Fibroblast of the conjunctiva (primary cell): ENCODE data around the gene ADAM8.
"Not testable (repeated sequence)": the region's sequence is repeated elsewhere in the genome, so short reads cannot be mapped to it uniquely, and the experiment has no call there.

Source experiments
- DNase-seq: peaks from one replicate; pipeline ENCODE4 v3.0.0-alpha.2; 2010; ENCODE audit warnings: low read depth

Gene ADAM8

GRCh38 chr10:133249975-133250754 is 26.5 kb downstream of the ADAM8 start:
- no peak for DNase-seq

- DNase-seq, result no peak
Observed at GRCh38 chr10:133249094-133249780, 27.4 kb downstream of the ADAM8 start.

DNA sequence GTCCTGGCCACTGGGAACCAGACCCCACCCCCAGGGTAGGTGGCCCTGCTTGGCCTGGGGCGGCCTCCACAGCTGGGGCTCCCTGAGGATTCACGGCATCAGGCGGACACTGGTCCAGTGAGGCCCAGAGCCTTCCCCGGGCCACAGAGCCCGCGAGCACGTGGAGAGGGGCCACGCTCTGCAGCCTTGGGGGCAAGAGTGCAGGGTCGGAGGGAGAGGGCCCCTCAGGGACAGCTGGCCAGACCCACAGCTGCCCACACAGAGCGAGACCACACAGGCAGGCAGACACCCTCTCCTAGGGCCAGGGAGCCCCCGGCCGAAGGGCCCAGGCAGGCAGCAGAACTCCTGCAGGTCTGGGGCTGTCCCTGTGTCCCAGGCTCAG is 28.3 kb downstream of the ADAM8 start:
- no peak for DNase-seq

DNA sequence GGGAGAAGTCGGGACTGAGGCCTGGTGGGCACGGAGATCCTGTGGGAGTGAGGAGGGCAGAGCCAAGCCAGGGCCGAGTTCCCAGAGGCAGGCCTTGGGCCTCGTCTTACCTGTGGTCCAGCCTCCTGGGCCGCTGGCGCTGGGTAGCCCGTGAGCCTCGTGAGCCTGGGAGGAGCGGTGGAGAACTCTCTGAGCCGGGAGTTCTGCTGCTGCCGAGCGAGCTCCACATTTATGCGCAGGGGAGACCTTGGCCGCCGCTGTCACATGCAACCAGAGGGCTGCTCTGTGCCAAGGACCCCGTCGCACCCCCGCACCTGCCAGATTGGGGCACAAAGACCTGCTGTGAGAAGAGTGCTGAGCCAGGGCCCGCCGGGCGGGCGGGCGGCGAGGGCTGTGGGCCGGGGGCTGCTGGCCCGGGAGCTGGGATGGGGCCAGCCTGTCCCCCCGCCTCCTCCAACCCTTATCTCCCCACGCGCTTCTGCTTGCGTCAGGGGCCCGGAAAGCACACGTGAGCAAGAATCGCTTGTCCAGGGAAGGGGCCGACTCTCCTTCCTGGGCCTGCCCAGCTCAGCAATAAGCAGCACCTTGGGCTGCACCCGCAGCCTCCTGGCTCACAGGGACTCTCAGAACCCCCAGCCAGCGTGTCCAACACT is 28.9 kb downstream of the ADAM8 start:
- DNase-seq, result no peak

- no peak for DNase-seq
Observed at GRCh38 chr10:133246236-133246626, 30.4 kb downstream of the ADAM8 start.

DNA sequence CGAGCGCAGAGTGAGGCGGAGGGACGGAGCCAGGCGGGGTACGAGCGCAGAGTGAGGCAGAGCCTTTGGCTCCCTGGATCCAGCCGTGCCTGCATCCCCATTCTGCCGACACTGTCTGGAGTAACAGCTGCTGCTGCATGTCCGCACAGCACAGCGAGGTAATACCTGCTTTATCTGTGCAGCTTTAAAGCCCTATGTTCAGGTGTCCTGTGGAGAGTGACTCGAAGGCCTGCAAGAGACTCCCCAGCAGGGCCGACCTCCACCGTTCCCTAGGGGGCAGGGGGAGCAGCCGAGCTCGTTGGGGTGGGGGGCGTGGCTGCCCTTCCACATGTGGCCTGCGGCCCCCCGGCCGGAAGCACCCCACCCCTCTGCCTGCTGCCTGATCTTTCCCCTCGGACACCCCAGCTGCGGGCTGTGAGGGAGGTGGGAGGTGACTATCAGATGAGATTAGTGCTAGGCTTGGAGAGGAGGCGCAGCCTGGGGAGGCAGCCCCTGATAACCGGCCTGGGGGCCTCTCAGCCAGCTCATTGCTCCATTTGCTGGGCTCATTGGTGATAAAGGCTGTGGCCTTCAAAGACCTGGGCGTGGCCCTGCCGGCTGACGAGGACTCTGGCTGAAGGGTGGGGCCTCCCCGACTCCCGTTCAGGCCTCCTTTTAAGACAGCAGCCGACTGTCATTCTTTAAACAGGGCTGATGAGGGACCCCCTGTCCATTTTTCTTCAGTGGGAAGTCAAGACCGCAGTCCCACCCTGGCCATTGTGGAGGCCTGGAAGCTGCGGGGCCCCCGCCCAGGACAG is 31.0 kb downstream of the ADAM8 start:
- DNase-seq, result no peak

DNA sequence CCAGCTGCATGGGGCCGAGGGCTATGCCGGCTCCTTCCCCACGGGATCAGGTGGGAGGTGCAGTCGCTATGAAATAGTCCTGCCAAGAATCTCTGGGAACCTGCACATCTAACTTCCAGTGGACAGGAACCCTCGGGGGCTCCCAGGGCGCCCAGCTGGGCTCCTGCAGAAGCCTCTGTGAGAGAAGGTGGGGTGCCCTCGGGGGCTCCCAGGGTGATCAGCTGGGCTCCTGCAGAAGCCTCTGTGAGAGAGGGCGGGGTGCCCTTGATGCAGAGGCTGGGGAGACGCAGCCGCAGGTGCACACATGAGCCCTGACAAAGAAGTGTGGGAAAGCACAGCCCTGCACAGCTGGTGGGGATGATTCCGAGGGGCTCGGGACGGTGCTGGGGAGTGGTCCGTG is 33.1 kb downstream of the ADAM8 start:
- DNase-seq, result no peak

DNA sequence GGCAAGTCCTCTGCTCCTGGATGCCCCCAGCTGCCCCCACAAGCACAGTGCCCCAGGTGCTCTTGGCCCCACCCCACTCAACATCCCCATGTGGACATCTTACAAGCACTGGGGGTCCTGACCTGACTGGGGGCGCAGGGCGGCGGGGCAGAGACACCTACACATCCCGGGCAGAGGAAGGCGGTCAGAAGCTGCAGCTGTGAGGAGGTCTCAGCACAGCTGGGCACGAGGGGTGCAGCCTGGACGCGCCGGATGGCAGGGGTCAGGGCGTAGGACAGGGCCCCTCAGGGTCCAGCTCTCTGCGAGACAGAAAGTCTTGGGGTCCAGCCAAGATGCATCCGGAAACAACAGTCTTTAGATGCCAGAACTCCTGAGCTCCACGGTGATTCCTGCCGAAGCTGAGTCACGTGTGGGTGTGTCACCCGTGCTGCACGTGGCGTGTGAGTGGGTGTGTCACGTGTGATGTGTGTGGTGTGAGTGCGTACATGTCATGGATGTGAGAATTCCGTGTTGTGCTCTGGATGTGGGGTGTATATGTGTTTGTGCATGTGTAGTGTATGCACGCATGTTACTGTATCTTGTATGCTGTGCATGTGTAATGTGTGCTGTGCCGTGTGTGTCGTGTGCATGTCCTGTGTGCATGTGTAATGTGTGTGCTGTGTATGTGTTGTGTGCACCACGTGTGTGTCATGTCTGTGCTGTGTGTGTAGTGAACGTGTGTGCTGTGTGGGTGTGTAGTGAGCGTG is 33.9 kb downstream of the ADAM8 start:
- DNase-seq, result no peak

DNA sequence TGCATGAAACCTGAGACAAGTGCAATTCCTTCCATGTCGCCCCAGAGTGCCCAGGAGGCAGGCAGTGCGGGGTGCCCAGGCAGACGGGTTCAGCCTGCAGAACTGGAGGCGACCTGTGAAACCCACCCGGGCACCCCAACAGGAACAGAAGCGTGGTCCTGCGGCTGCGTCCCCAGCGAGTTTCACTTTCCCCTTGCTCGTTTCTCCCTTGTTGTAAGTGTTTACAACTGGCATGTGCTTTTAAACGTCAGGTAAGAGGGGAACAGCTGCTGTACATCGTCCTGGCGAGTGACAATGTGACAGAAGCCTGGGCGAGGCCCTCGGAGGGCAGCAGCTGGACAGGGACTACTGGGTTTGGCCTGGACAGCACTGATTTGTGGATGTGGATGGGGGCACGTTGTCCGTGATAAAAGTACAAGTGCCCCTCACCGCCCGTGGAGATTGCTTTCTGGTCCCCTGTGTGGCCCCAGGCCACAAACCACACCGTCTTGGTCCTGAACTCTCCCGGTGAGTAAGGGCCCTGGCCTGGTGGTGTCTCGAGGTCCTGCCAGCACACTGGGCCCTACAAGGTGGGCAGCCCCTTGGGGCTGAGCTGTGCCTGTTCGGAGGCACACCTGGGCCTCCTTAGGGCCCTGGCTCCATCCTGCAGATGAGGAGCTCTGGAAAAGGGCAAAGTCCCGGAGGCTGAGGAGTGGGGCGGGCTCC is 35.0 kb downstream of the ADAM8 start:
- no peak for DNase-seq

DNA sequence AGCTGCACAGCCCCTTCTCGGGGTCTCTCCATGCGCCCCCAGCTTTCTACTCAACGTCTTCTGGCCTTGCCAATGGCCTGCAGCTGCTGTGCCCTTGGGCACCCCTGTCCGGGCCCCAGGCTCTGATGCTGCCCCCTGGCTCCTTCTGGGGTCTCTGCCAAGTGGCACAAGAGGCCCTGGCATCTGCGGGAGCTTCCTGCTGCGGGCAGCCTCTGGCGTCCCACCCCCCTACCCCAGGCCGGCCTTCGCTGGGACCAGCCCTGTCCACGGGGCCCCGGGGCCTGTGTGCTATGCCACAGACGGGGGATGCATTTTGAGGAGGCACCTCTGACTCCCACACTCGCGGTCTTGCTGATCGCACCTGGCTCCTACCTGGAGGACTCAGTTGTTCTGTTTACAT is 36.7 kb downstream of the ADAM8 start:
- DNase-seq, result no peak

- no peak for DNase-seq
Observed at GRCh38 chr10:133238466-133238804, 38.2 kb downstream of the ADAM8 start.

- no peak for DNase-seq
Observed at GRCh38 chr10:133237588-133238465, 38.8 kb downstream of the ADAM8 start, which contains the start of gene VENTX. Gene VENTX, plus strand, starts transcription at chr10:133237855. Its CDS starts 60 bp downstream, at chr10:133237915.

GRCh38 chr10:133237241-133237587 is 39.5 kb downstream of the ADAM8 start:
- no peak for DNase-seq

DNA sequence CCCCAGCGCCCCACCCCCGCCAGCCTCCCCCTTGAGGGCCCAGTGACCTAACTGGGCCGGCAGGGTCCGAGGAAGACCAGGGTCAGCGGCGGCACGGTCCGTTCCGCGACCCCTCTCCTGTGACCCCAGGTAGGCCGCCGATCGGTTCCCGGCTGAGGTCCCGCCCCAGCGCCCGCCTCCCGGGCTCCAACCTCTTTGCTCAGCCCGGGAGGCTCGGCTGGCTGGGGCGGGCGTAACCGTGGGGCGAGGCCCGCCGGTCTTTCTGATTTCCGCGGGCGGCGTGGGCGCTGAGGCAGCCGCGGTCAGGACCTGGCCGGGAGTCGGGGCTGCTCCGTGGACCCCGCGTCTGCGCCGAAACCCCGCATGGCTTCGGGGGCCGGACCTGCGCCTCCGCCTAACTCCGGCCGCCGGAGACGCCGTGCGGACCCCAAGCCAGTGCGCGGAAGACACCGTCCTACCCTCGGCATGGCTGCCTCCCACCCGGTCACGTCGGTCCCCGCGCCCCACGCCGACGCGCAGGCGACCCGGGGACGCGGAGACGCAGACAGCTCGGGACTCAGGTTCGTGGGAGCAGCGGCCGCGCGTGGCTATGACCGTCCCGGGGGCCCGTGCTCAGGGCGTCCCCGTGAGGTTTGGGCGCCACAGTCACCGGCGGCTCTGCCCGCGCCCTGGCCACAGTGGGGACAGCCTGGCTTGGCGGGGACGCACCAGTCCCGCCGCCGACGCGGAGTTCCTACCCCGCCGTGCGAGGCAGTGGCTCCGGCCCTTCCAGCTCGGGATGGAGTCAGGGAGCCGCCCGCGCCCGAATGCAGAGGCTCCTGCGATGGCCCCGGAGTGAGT is 40.0 kb downstream of the ADAM8 start:
- DNase-seq, result no peak

DNA sequence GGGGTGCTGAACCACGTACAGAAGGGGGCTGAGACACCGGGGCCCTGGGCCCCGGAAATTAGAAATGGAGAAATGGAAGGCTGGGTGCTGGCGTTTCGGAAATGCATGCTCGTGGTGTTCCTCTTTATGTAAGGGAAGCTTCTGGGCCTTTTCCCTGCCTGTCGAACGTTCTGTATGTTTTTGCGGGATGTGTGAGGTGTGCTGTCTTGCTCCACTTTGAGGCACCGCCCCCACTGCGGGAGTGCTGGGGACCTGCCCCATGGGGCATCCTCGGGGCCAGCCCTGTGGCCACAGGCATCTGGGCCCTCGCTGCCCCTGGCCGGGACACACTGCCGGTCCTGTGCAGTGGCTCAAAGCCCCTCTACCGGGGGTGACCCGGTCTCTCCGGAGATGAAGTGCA is 40.7 kb downstream of the ADAM8 start:
- DNase-seq, result no peak

DNA sequence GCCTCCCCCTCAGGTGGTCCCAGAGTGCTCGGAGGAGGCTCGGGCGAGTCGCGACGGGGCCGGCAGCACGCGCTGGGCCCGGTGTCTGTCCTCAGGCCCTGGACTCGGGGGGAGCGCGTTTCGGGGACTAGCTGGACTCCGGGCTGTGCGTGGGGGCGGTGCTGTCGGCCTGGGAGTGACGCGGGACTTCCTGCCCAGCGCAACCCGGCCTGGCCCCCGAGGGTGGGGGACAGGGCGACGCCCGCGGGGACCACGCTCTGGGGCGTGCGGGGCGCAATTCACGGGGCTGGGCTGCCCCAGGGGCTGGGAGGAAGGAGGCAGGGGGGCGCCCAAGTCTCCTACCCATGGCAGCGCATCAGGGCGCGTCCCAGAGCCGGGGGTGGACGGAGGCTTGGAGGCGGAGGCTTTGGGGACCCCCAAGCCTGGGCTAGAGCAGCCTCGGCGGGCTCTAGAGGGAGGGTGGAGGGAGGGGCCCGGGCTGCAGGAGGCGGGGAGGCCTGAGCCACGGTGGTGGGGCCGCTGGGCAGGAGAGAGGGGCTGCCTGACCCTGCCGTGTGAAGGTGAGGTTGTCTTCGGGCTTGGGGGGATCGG is 41.3 kb downstream of the ADAM8 start:
- no peak for DNase-seq

DNA sequence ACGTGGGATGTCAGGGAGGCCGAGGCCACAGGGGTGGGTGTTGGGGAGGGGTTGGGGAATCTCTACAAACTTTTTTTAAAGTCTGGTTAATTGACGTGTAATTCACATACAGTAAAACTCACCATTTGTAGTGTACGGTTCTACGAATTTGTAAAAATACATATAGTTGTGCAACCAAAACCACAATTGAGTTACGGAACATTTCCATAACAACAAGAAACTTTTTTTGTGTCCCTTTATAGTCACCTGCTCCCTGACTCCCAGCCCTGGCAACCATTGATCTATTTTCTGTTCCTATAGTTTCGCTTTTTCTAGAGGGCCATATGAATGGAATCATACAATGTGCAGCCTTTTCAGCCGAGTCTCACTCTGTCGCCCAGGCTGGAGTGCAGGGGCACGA is 41.9 kb downstream of the ADAM8 start:
- DNase-seq, result not testable (repeated sequence)

DNA sequence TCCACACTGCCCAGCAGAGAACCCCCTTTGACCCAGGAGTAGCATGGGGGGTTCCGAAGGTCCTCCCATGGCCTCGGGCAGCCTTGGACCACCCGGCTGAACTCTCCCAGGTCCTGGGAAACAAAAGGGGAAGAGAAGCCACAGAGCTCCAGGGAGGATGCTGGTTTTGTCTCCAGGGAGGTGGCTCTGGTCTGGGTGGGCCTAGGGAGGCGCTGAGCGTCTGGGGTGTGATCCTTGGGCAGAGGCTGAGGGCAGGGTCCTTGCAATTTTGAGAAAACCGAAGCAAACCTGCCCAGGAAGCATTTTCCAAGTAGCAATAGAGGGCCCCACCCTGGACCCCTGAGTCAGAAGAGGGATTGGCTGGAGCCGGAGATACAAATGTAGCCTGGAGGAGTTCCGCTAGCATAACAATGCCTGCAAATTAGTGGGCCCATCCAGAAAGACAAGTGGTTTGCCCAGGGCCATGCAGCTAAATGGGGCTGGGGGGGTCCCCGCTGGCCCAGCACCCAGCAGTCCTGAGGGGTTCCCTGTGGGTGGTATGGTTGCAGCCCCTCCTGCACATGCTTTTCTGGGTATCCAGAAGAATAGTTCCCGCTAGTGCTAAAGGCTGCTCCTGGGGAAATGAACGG is 44.6 kb downstream of the ADAM8 start:
- no peak for DNase-seq
